Measurements from ENCODE around the gene SDF2L1.

The SDF2L1 gene

DNA sequence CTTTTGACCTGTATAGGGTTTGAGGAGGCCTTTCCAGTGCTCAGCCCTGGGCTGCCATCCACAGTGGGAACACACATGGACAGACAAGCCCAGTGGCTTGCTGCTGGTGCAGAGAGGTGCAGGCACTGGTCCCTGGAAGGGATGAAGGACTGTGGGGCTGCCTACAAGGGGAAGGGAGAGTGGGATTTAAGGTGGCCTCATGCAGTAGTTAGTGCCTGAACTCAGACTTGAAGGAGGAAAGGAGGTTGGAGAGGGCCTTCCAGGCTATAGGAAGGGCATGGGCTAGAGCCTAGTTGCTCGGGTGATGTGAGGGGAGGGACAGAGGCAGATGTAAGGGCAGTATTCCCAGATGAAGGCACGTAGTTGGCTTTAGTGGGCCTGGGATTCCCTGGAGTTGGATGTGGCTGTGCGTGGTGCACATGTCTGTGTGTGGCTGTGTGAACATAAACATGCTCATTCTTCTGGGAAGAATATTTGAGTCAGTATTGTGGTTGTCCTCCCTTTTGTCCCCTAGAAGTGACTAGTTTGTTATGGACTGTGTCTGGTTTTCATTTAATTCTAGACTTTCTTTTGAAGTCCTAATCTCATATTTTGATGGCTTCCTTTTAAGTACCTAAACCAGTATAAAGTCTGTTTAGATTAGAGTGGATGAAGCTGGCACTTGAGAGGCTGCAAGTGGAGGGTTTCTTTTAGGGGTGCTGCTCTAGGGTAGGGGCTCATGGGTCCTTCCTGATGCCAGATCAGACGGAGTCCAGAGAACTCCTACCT is 30.7 kb upstream of the SDF2L1 start:
- Histone ChIP-seq H3K27me3 (ENCODE audit: insufficient read depth, low read length) (no peaks in the 10 kb centered on the region), H2AFZ (ENCODE audit: insufficient read depth, low read length, poor library complexity) (no peak overlapping the region), H3K4me1 (ENCODE audit: control insufficient read depth in 1 of 2, insufficient read depth in 2 of 2, low read length in 2 of 2) (peaks cover 0 to 7% of the 10 kb centered on the region in 2 experiments), H3K23ac (ENCODE audit: low read length) (no peak overlapping the region), H3K36me3 (ENCODE audit: control insufficient read depth in 1 of 2, insufficient read depth in 2 of 2, low read length in 2 of 2) (peaks cover 25 to 31% of the 10 kb centered on the region in 2 experiments), H4K12ac (ENCODE audit: low read depth, low read length) (no peak overlapping the region), H3K9me3 (ENCODE audit: insufficient read depth, low read depth, low read length) (no peaks in the 10 kb centered on the region), H3K4me3 (ENCODE audit: low read depth, low read length) (no peak overlapping the region), H3K4me2 (ENCODE audit: low read length) (no peak overlapping the region), H3K4ac (ENCODE audit: low read depth, low read length) (no peak overlapping the region), H3K18ac (ENCODE audit: low read length) (no peak overlapping the region), H2BK120ac (ENCODE audit: insufficient read depth, low read length, poor library complexity) (no peak overlapping the region), H3K79me1 (ENCODE audit: low read length) (no peaks in the 10 kb centered on the region), H3K27ac (ENCODE audit: low read depth, low read length) (no peak overlapping the region), H3K79me2 (ENCODE audit: control insufficient read depth, insufficient read depth, low read length, poor library complexity) (peaks cover 2% of the 10 kb centered on the region), H3K9ac (ENCODE audit: low read length) (no peak overlapping the region), H2BK12ac (ENCODE audit: low read length) (no peak overlapping the region), H4K8ac (ENCODE audit: low read depth, low read length) (no peak overlapping the region), H3K14ac (ENCODE audit: low read length) (no peak overlapping the region), H2AK5ac (ENCODE audit: low read length) (no peak overlapping the region), H4K91ac (ENCODE audit: low read depth, low read length) (no peak overlapping the region), H2BK5ac (ENCODE audit: low read depth, low read length, poor library complexity) (no peak overlapping the region)
- no CpG with 5 or more reads among the region's 4 CpGs for WGBS (ENCODE audit: extremely low coverage, insufficient coverage, insufficient read length)
- DNase-seq = no peak

DNA sequence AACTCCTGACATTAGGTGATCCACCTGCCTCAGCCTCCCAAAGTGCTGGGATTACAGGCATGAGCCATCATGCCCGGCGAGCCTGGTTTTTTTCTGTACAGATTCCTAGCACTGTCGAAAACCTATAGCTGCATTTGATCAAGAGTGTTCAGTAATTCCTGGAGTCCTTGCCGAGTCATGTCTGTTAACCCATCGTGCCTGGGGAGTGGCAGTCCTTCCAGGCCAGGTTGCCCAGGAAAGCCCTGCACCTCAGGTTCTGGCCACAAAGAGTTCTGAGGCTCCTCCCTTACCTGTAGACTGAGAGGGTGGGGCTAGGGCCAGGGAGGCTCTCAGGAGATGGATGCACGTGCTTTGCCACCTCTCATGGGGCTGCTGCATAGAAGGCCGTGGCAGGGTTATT is 29.2 kb upstream of the SDF2L1 start:
- no peak overlapping the region for H3K18ac ChIP-seq (ENCODE audit: low read length)
- H2BK5ac ChIP-seq (ENCODE audit: low read depth, low read length, poor library complexity) = no peak overlapping the region
- no peak overlapping the region for H4K8ac ChIP-seq (ENCODE audit: low read depth, low read length)
- no peak overlapping the region for H2AK5ac ChIP-seq (ENCODE audit: low read length)
- WGBS (ENCODE audit: extremely low coverage, insufficient coverage, insufficient read length) = no CpG with 5 or more reads among the region's 7 CpGs
- no peak overlapping the region for H3K27ac ChIP-seq (ENCODE audit: low read depth, low read length)
- H2BK12ac ChIP-seq (ENCODE audit: low read length) = no peak overlapping the region
- H3K4me1 ChIP-seq (ENCODE audit: control insufficient read depth in 1 of 2, insufficient read depth in 2 of 2, low read length in 2 of 2) = no peaks in the 10 kb centered on the region
- no peaks in the 10 kb centered on the region for H3K9me3 ChIP-seq (ENCODE audit: insufficient read depth, low read depth, low read length)
- H3K9ac ChIP-seq (ENCODE audit: low read length) = no peak overlapping the region
- no peak overlapping the region for H3K23ac ChIP-seq (ENCODE audit: low read length)
- H3K79me2 ChIP-seq (ENCODE audit: control insufficient read depth, insufficient read depth, low read length, poor library complexity) = peaks cover 2% of the 10 kb centered on the region
- no peaks in the 10 kb centered on the region for H3K79me1 ChIP-seq (ENCODE audit: low read length)
- H3K4ac ChIP-seq (ENCODE audit: low read depth, low read length) = no peak overlapping the region
- H2AFZ ChIP-seq (ENCODE audit: insufficient read depth, low read length, poor library complexity) = no peak overlapping the region
- no peak overlapping the region for H2BK120ac ChIP-seq (ENCODE audit: insufficient read depth, low read length, poor library complexity)
- H3K14ac ChIP-seq (ENCODE audit: low read length) = no peak overlapping the region
- DNase-seq = no peak
- H3K36me3 ChIP-seq (ENCODE audit: control insufficient read depth in 1 of 2, insufficient read depth in 2 of 2, low read length in 2 of 2) = peaks cover 22 to 31% of the 10 kb centered on the region in 2 experiments
- no peak overlapping the region for H4K12ac ChIP-seq (ENCODE audit: low read depth, low read length)
- H4K91ac ChIP-seq (ENCODE audit: low read depth, low read length) = no peak overlapping the region
- no peak overlapping the region for H3K4me3 ChIP-seq (ENCODE audit: low read depth, low read length)
- H3K27me3 ChIP-seq (ENCODE audit: insufficient read depth, low read length) = no peaks in the 10 kb centered on the region
- no peak overlapping the region for H3K4me2 ChIP-seq (ENCODE audit: low read length)

DNA sequence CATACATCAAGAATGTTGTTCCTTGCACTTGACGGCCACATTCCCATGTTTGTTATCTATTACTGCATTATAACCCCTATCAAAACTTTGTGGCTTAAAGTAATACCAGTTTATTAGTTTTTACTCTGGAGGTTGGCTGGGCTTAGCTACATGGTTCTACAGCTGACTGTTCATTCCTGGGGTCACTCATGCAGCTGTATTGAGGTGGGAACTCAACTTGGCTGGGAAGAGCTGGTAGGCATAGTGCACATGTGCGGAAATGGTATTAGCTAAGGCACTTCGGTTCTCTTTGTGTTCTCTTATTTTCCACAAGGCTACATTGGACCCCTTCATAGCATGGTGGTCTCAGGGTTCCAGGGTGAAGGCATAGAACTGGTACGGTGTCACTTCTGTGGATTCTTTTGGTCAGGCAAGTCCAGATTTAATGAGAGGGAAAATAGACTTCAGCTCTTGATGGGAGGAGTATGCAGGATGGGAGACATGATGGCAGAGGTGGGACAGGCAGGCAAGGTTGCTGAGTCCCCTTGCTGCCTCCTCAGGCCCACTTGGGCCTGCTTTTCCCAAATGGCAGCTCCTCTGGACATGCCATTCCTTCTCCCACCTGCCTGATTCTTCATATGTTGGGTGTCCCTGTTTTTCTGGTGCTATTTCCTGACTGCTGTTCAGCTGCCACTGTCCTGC is 28.4 kb upstream of the SDF2L1 start:
- no peak overlapping the region for H3K4me2 ChIP-seq (ENCODE audit: low read length)
- no peaks in the 10 kb centered on the region for H3K9me3 ChIP-seq (ENCODE audit: insufficient read depth, low read depth, low read length)
- peak overlapping the region; percentile 10 for H3K4ac ChIP-seq (ENCODE audit: low read depth, low read length)
- no peaks in the 10 kb centered on the region for H3K79me1 ChIP-seq (ENCODE audit: low read length)
- no peaks in the 10 kb centered on the region for H3K27me3 ChIP-seq (ENCODE audit: insufficient read depth, low read length)
- no peaks in the 10 kb centered on the region for H3K4me1 ChIP-seq (ENCODE audit: control insufficient read depth in 1 of 2, insufficient read depth in 2 of 2, low read length in 2 of 2)
- no peaks in the 10 kb centered on the region for H3K79me2 ChIP-seq (ENCODE audit: control insufficient read depth, insufficient read depth, low read length, poor library complexity)
- H2BK120ac ChIP-seq (ENCODE audit: insufficient read depth, low read length, poor library complexity) = no peak overlapping the region
- no peak overlapping the region for H3K4me3 ChIP-seq (ENCODE audit: low read depth, low read length)
- no peak for DNase-seq
- no peak overlapping the region for H4K91ac ChIP-seq (ENCODE audit: low read depth, low read length)
- no peak overlapping the region for H4K12ac ChIP-seq (ENCODE audit: low read depth, low read length)
- H3K36me3 ChIP-seq (ENCODE audit: control insufficient read depth in 1 of 2, insufficient read depth in 2 of 2, low read length in 2 of 2) = peaks cover 27 to 34% of the 10 kb centered on the region in 2 experiments
- H2AFZ ChIP-seq (ENCODE audit: insufficient read depth, low read length, poor library complexity) = no peak overlapping the region
- no peak overlapping the region for H3K27ac ChIP-seq (ENCODE audit: low read depth, low read length)
- no CpG with 5 or more reads among the region's 4 CpGs for WGBS (ENCODE audit: extremely low coverage, insufficient coverage, insufficient read length)
- no peak overlapping the region for H2BK12ac ChIP-seq (ENCODE audit: low read length)
- no peak overlapping the region for H3K23ac ChIP-seq (ENCODE audit: low read length)
- no peak overlapping the region for H2AK5ac ChIP-seq (ENCODE audit: low read length)
- H3K9ac ChIP-seq (ENCODE audit: low read length) = no peak overlapping the region
- no peak overlapping the region for H4K8ac ChIP-seq (ENCODE audit: low read depth, low read length)
- H2BK5ac ChIP-seq (ENCODE audit: low read depth, low read length, poor library complexity) = no peak overlapping the region
- no peak overlapping the region for H3K14ac ChIP-seq (ENCODE audit: low read length)
- no peak overlapping the region for H3K18ac ChIP-seq (ENCODE audit: low read length)

DNA sequence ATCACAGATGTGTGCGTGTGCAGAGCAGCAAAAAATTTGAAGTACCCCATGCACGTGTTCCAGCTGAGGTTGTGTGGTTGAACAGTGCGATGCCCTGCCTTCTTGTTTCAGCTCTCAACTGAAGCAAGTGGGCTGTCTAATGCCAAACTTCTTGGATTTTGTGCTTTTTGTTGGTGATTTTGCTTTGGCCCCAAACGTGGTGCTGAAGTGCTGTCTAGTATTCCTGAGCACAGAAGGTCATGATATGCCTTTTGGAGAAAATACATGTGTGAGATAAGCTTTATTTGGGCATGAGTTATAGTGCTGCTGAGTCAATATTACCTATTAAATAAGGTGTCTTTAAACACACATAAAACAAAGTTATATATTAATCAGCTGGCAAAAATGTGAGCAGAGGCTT is 26.4 kb upstream of the SDF2L1 start:
- no peak overlapping the region for H3K4ac ChIP-seq (ENCODE audit: low read depth, low read length)
- no peak overlapping the region for H3K4me3 ChIP-seq (ENCODE audit: low read depth, low read length)
- no peak overlapping the region for H2AFZ ChIP-seq (ENCODE audit: insufficient read depth, low read length, poor library complexity)

More for the DNA sequence above, 26.4 kb upstream of the SDF2L1 start:
- H3K27me3 ChIP-seq (ENCODE audit: insufficient read depth, low read length) = no peaks in the 10 kb centered on the region
- WGBS (ENCODE audit: extremely low coverage, insufficient coverage, insufficient read length) = no CpG with 5 or more reads among the region's 4 CpGs
- no peaks in the 10 kb centered on the region for H3K9me3 ChIP-seq (ENCODE audit: insufficient read depth, low read depth, low read length)
- no peaks in the 10 kb centered on the region for H3K79me2 ChIP-seq (ENCODE audit: control insufficient read depth, insufficient read depth, low read length, poor library complexity)
- H3K79me1 ChIP-seq (ENCODE audit: low read length) = no peaks in the 10 kb centered on the region
- no peak overlapping the region for H3K14ac ChIP-seq (ENCODE audit: low read length)
- H2AK5ac ChIP-seq (ENCODE audit: low read length) = no peak overlapping the region
- no peak overlapping the region for H4K91ac ChIP-seq (ENCODE audit: low read depth, low read length)
- H3K4me2 ChIP-seq (ENCODE audit: low read length) = no peak overlapping the region
- H4K12ac ChIP-seq (ENCODE audit: low read depth, low read length) = no peak overlapping the region
- no peaks in the 10 kb centered on the region for H3K4me1 ChIP-seq (ENCODE audit: control insufficient read depth in 1 of 2, insufficient read depth in 2 of 2, low read length in 2 of 2)
- no peak overlapping the region for H4K8ac ChIP-seq (ENCODE audit: low read depth, low read length)
- H3K27ac ChIP-seq (ENCODE audit: low read depth, low read length) = no peak overlapping the region
- H3K36me3 ChIP-seq (ENCODE audit: control insufficient read depth in 1 of 2, insufficient read depth in 2 of 2, low read length in 2 of 2) = peaks cover 28 to 41% of the 10 kb centered on the region in 2 experiments
- no peak overlapping the region for H2BK120ac ChIP-seq (ENCODE audit: insufficient read depth, low read length, poor library complexity)
- H3K23ac ChIP-seq (ENCODE audit: low read length) = no peak overlapping the region
- H3K18ac ChIP-seq (ENCODE audit: low read length) = no peak overlapping the region
- H3K9ac ChIP-seq (ENCODE audit: low read length) = no peak overlapping the region
- no peak overlapping the region for H2BK5ac ChIP-seq (ENCODE audit: low read depth, low read length, poor library complexity)
- no peak for DNase-seq
- no peak overlapping the region for H2BK12ac ChIP-seq (ENCODE audit: low read length)

All from trophoblast cell (in vitro differentiated cells and primary cell).